GM23248 (cell line): Measurements from ENCODE around the gene DIAPH3.

Experiments
- EZH2 ChIP-seq: fragments of 200-600 bp; sonication (generic); IDR thresholded peaks from 2 replicates; pipeline ENCODE4 v1.6.1; 2018; ENCODE audit warnings: antibody characterized with exemption, mild to moderate bottlenecking; ENCODE audit not compliant: insufficient read depth, poor library complexity, severe bottlenecking
- EZH2phosphoT487 ChIP-seq: fragments of 200-600 bp; sonication (generic); IDR thresholded peaks from 2 replicates; pipeline ENCODE4 v1.6.1; 2018; ENCODE audit warnings: antibody characterized with exemption, moderate library complexity, mild to moderate bottlenecking, low read depth; ENCODE audit not compliant: insufficient read depth

- TF ChIP-seq EZH2 = no peak
- TF ChIP-seq EZH2phosphoT487 = no peak
These were observed 47.8 kb upstream of the DIAPH3 start for GRCh38 chr13:60211548-60211947.
